Activated naive CD8-positive, alpha-beta T cell treated with anti-CD3 and anti-CD28 coated beads, Interleukin-2, amount 50 U/mL, for 24 hours (primary cell): ENCODE results near the gene PSD.

Experiments
- ATAC-seq: fragments of 150-1000 bp; cut with Tn5 transposase; one replicate; pipeline ENCODE4 v1.10.0; 2021
- DNase-seq: peaks from one replicate; pipeline ENCODE4 v3.0.0; 2021
- H3K27ac Mint-ChIP-seq: one replicate; pipeline ENCODE4 v1.8.0; 2021; ENCODE audit warnings: mild to moderate bottlenecking, mixed read lengths
- H3K27me3 Mint-ChIP-seq: one replicate; pipeline ENCODE4 v1.8.0; 2021; ENCODE audit warnings: mixed read lengths
- H3K36me3 Mint-ChIP-seq: one replicate; pipeline ENCODE4 v1.8.0; 2021; ENCODE audit warnings: low read depth, mixed read lengths
- H3K4me1 Mint-ChIP-seq: one replicate; pipeline ENCODE4 v1.8.0; 2021; ENCODE audit warnings: mixed read lengths
- H3K4me3 Mint-ChIP-seq: one replicate; pipeline ENCODE4 v1.8.0; 2021; ENCODE audit warnings: mild to moderate bottlenecking, moderate library complexity, mixed read lengths
- H3K9me3 Mint-ChIP-seq: one replicate; pipeline ENCODE4 v1.8.0; 2021; ENCODE audit warnings: mixed read lengths

PSD gene

GRCh38 chr10:102432162-102432950, 13.8 kb upstream of the PSD start, which contains the start of gene CUEDC2:
Gene CUEDC2, minus strand, starts transcription at chr10:102432574. Its CDS starts 7,386 bp downstream, at chr10:102425188.
- peak within 1 kb of the TSS; percentile 85 for H3K4me3 Mint-ChIP-seq
- H3K4me1 Mint-ChIP-seq: peaks cover 58% of the 10 kb centered on the region
- DNase-seq: peak; percentile 99
- H3K27me3 Mint-ChIP-seq: no peaks in the 10 kb centered on the region
- H3K36me3 Mint-ChIP-seq: peaks cover 7% of the 10 kb centered on the region
- H3K9me3 Mint-ChIP-seq: no peaks in the 10 kb centered on the region
- H3K27ac Mint-ChIP-seq: peak within 1 kb of the TSS; percentile 92
- peak; percentile 91 for ATAC-seq

DNA sequence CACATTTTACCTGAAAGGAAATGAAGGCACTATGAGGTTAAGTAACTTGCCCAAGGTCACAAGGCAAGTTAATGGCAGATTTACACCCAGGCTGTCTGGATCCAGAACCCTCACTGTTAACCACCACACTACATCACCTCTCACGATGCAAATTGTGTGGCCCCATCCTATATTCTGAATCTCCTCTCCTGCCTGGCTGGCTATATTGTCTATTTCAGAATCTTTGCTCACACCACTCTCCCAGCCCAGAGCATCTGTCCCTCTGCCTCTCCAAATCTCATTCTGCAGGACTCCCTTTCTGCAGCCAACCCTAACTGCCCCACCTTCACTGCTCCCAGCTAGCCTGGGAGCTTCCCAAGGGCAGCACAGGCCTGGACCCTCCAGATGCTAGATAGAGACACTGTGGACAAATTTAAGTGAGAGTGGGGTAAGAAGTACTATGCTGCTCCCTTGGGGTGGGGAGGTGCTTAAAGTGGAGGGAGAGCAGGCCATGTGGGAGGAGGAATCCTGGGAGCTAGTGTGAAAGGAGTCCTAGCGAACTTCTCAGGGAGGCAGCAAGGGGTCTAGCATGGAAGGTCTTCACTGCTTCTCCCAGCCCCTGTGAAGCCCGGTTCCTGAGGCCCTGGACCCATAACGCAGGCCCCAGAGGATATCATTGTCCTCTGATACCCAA, 13.0 kb upstream of the PSD start:
- peak overlapping the region; percentile 92 for H3K27ac Mint-ChIP-seq
- ATAC-seq (no peak), DNase-seq (no peak)
- H3K4me1 Mint-ChIP-seq: peaks cover 59% of the 10 kb centered on the region
- H3K27me3 Mint-ChIP-seq: no peaks in the 10 kb centered on the region
- peak overlapping the region; percentile 85 for H3K4me3 Mint-ChIP-seq
- H3K9me3 Mint-ChIP-seq: no peaks in the 10 kb centered on the region
- H3K36me3 Mint-ChIP-seq: peaks cover 3% of the 10 kb centered on the region

GRCh38 chr10:102429468-102429867, 10.9 kb upstream of the PSD start:
- ATAC-seq (no peak), DNase-seq (no peak)
- H3K4me3 Mint-ChIP-seq: no peak overlapping the region
- H3K4me1 Mint-ChIP-seq: peaks cover 45% of the 10 kb centered on the region
- no peak overlapping the region for H3K27ac Mint-ChIP-seq
- no peaks in the 10 kb centered on the region for H3K9me3 Mint-ChIP-seq
- no peaks in the 10 kb centered on the region for H3K27me3 Mint-ChIP-seq
- peaks cover 2% of the 10 kb centered on the region for H3K36me3 Mint-ChIP-seq

DNA sequence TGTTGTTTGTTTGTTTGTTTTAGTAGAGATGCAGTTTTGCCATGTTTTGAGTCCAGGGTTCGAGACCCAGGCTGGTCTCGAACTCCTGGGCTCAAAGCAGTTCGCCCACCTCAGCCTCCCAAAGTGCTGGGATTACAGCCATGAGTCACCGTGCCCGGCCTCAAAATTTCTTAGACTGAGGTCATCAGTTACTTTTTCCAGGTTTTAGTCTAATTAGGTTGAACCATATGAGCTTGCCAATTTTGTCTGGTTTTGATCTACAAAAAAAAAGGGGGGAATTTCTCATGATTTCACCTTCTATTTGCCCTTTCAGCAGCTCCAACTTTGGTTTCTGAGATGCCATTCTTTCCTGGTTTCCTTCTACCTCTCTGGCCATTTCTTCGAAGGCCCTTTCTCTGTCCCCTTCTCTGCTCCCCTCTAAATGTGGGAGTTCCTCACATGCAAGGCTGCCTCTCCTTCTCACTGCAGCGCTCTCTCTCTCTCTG, 8.3 kb upstream of the PSD start:
- Mint-ChIP-seq H3K9me3 (no peaks in the 10 kb centered on the region), H3K4me1 (peaks cover 36% of the 10 kb centered on the region), H3K36me3 (peaks cover 7% of the 10 kb centered on the region), H3K27me3 (no peaks in the 10 kb centered on the region), H3K27ac (peak overlapping the region; percentile 24), H3K4me3 (peak overlapping the region; percentile 31)
- ATAC-seq: no peak
- DNase-seq: no peak

GRCh38 chr10:102425444-102425843, 6.9 kb upstream of the PSD start:
- Mint-ChIP-seq H3K4me1 (peaks cover 36% of the 10 kb centered on the region), H3K9me3 (no peaks in the 10 kb centered on the region), H3K36me3 (peaks cover 8% of the 10 kb centered on the region), H3K4me3 (no peak overlapping the region), H3K27me3 (peaks cover 2% of the 10 kb centered on the region), H3K27ac (no peak overlapping the region)
- no peak for ATAC-seq
- DNase-seq: no peak

GRCh38 chr10:102424916-102425315, 6.3 kb upstream of the PSD start:
- H3K27me3 Mint-ChIP-seq: peaks cover 2% of the 10 kb centered on the region
- H3K9me3 Mint-ChIP-seq: no peaks in the 10 kb centered on the region
- no peak overlapping the region for H3K27ac Mint-ChIP-seq
- peaks cover 8% of the 10 kb centered on the region for H3K36me3 Mint-ChIP-seq
- no peak for DNase-seq
- peaks cover 41% of the 10 kb centered on the region for H3K4me1 Mint-ChIP-seq
- no peak for ATAC-seq
- H3K4me3 Mint-ChIP-seq: no peak overlapping the region

DNA sequence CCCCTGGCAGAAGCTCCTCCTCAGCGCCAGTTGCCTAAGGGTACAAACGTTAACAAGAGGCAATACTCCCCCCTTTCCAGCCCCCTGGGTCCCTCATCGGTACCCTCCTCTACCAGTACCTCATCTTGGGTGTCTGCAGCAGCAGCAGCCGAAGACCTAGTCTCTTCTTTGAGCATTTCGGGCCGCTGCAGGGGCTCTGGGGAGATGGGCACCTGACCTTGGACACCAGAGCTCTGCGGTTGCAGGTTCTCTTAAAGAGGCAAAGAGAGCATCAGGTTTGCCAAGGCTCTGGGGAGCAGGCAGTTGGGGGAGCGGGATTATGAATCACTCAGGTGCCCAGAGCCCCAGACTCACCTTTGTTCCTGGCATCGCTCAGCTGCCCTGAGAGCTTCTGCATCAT, 5.6 kb upstream of the PSD start:
- Mint-ChIP-seq H3K27me3 (peaks cover 5% of the 10 kb centered on the region), H3K9me3 (no peaks in the 10 kb centered on the region)

GRCh38 chr10:102423372-102423968, 4.9 kb upstream of the PSD start:
- ATAC-seq: no peak
- peaks cover 8% of the 10 kb centered on the region for H3K36me3 Mint-ChIP-seq
- no peak for DNase-seq
- H3K4me3 Mint-ChIP-seq: peak overlapping the region; percentile 21
- peaks cover 53% of the 10 kb centered on the region for H3K4me1 Mint-ChIP-seq
- H3K27me3 Mint-ChIP-seq: peaks cover 9% of the 10 kb centered on the region
- no peaks in the 10 kb centered on the region for H3K9me3 Mint-ChIP-seq
- H3K27ac Mint-ChIP-seq: no peak overlapping the region

More for the DNA sequence above, 5.6 kb upstream of the PSD start:
- Mint-ChIP-seq H3K4me1 (peaks cover 49% of the 10 kb centered on the region), H3K4me3 (no peak overlapping the region), H3K27ac (no peak overlapping the region), H3K36me3 (peaks cover 8% of the 10 kb centered on the region)
- DNase-seq: no peak
- ATAC-seq: no peak

DNA sequence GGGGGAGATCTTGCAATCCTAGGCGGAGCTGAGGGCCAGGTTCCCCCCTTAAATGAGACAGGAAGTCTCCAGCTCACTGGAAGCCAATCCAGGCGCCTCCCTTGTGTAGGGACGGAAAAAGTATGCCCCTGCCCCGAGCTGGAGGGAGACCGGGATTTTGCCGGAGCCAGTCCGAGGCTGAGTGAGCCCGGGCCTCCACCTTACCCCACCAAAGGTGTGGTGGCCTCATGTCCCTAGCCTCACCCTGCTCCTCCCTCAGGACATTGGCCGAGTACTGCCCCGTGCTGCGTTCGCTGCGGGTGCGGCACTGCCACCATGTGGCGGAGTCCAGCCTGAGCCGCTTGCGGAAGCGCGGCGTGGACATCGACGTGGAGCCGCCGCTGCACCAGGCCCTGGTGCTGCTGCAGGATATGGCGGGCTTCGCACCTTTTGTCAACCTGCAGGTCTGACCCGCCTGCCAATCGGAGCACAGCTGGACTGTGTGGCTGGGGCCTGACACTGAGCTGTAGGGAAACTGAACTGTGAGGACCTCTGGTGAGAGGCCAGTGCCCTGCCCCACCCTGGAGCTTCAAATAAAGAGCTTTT, 4.1 kb upstream of the PSD start:
- Mint-ChIP-seq H3K27ac (peak overlapping the region; percentile 49), H3K4me1 (peaks cover 55% of the 10 kb centered on the region), H3K4me3 (peak overlapping the region; percentile 91), H3K36me3 (peaks cover 8% of the 10 kb centered on the region), H3K27me3 (peaks cover 17% of the 10 kb centered on the region), H3K9me3 (no peaks in the 10 kb centered on the region)
- DNase-seq (peak; percentile 73), ATAC-seq (peak; percentile 11)

GRCh38 chr10:102421757-102422512, 3.4 kb upstream of the PSD start:
- ATAC-seq: peak; percentile 3
- peak overlapping the region; percentile 91 for H3K4me3 Mint-ChIP-seq
- H3K9me3 Mint-ChIP-seq: no peaks in the 10 kb centered on the region
- peaks cover 48% of the 10 kb centered on the region for H3K4me1 Mint-ChIP-seq
- H3K27ac Mint-ChIP-seq: peak overlapping the region; percentile 97
- DNase-seq: no peak
- peaks cover 24% of the 10 kb centered on the region for H3K27me3 Mint-ChIP-seq
- H3K36me3 Mint-ChIP-seq: peaks cover 8% of the 10 kb centered on the region

DNA sequence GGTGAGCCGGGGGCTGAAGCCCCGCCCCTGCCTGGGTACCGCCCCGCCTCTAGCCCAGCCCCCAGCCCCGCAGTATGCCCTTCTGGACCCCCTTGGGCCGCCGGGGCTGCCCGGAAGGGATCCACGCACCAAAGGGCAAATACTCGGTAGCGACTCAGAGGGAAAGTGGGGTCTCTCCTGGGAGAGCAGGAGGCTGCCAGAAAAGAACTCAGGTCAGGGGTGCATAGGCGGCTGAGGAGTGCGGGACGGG, 2.8 kb upstream of the PSD start:
- H3K36me3 Mint-ChIP-seq: peaks cover 8% of the 10 kb centered on the region
- peak overlapping the region; percentile 97 for H3K27ac Mint-ChIP-seq

GRCh38 chr10:102420714-102421506, 2.3 kb upstream of the PSD start, which contains the start of gene FBXL15:
Gene FBXL15, plus strand, starts transcription at chr10:102420836. Its CDS starts 294 bp downstream, at chr10:102421130.
- Mint-ChIP-seq H3K27ac (peak within 1 kb of the TSS; percentile 97), H3K9me3 (no peaks in the 10 kb centered on the region), H3K36me3 (peaks cover 8% of the 10 kb centered on the region), H3K4me3 (peak within 1 kb of the TSS; percentile 91), H3K27me3 (peaks cover 28% of the 10 kb centered on the region), H3K4me1 (peaks cover 39% of the 10 kb centered on the region)
- ATAC-seq: peak; percentile 78
- DNase-seq: peak; percentile 98

More for the DNA sequence above, 2.8 kb upstream of the PSD start:
- H3K27me3 Mint-ChIP-seq: peaks cover 25% of the 10 kb centered on the region
- H3K9me3 Mint-ChIP-seq: no peaks in the 10 kb centered on the region
- DNase-seq: no peak
- peak overlapping the region; percentile 91 for H3K4me3 Mint-ChIP-seq
- no peak for ATAC-seq
- H3K4me1 Mint-ChIP-seq: peaks cover 43% of the 10 kb centered on the region

GRCh38 chr10:102420181-102420713, 1.7 kb upstream of the PSD start:
- ATAC-seq (no peak), DNase-seq (no peak)
- peaks cover 8% of the 10 kb centered on the region for H3K36me3 Mint-ChIP-seq
- peak overlapping the region; percentile 97 for H3K27ac Mint-ChIP-seq
- H3K27me3 Mint-ChIP-seq: peaks cover 30% of the 10 kb centered on the region
- no peaks in the 10 kb centered on the region for H3K9me3 Mint-ChIP-seq
- peak overlapping the region; percentile 91 for H3K4me3 Mint-ChIP-seq
- H3K4me1 Mint-ChIP-seq: peaks cover 39% of the 10 kb centered on the region
